GM12878 (cell line): Measurements from ENCODE around the gene ABCA10.

Source experiments
- CTCF ChIP-seq, 3 experiments: IDR thresholded peaks in 2 of 3; conservative IDR thresholded peaks in 1 of 3; 2 replicates each; pipeline ENCODE4 v1.5.1; 2011; ENCODE audit warnings: low read depth in 3 of 3, low read length in 3 of 3, mild to moderate bottlenecking in 3 of 3, control low read depth in 2 of 3, moderate library complexity in 2 of 3, inconsistent platforms in 1 of 3, mixed read lengths in 1 of 3; ENCODE audit not compliant: control insufficient read depth in 2 of 3, insufficient read depth in 1 of 3; ENCODE audit errors: extremely low read depth in 1 of 3
- E4F1 ChIP-seq: fragments of 450-650 bp; IDR thresholded peaks from 2 replicates; pipeline ENCODE4 v1.6.1; 2018; ENCODE audit warnings: borderline replicate concordance, mild to moderate bottlenecking; ENCODE audit not compliant: partially characterized antibody
- GATAD2B ChIP-seq: fragments of 450-650 bp; conservative IDR thresholded peaks from 2 replicates; pipeline ENCODE4 v1.6.1; 2017; ENCODE audit warnings: low read depth, mild to moderate bottlenecking, moderate library complexity
- HDAC2 ChIP-seq: fragments of 200-600 bp; sonication (generic); IDR thresholded peaks from 2 replicates; pipeline ENCODE4 v1.6.1; 2017
- HDGF ChIP-seq: fragments of 450-650 bp; IDR thresholded peaks from 2 replicates; pipeline ENCODE4 v1.6.1; 2016; ENCODE audit warnings: antibody characterized with exemption
- MAX ChIP-seq: IDR thresholded peaks from 2 replicates; pipeline ENCODE4 v1.6.1; 2012; ENCODE audit warnings: low read depth, low read length, improper control_type of control experiment
- POLR2A ChIP-seq: IDR thresholded peaks from 2 replicates; pipeline ENCODE4 v1.6.1; 2011; ENCODE audit warnings: low read depth, mild to moderate bottlenecking, low read length
- RCOR1 ChIP-seq: conservative IDR thresholded peaks from 2 replicates; pipeline ENCODE4 v1.6.1; 2012; ENCODE audit warnings: low read depth, low read length, improper control_type of control experiment
- TCF7 ChIP-seq: IDR thresholded peaks from 2 replicates; pipeline ENCODE4 v1.6.1; 2014; ENCODE audit warnings: antibody characterized with exemption, borderline replicate concordance

GRCh38 chr17:69213059-69213813, 15.4 kb downstream of the ABCA10 start:
- TF ChIP-seq MAX (no peak), RCOR1 (no peak), CTCF (IDR thresholded peaks at IDR 0.05 in 2 of 3, conservative IDR thresholded peaks at IDR 0.05 in 1 of 3; ENCODE audit: control insufficient read depth in 2 of 3, extremely low read depth in 1 of 3, insufficient read depth in 1 of 3, low read depth in 3 of 3, low read length in 3 of 3) (no peak), GATAD2B (no peak), HDGF (no peak), HDAC2 (no peak), E4F1 (no peak), POLR2A (no peak), TCF7 (no peak)
